Cardiac muscle cell (in vitro differentiated cells and primary cell): ENCODE results near the gene NXN. TPM values are rescaled to one million over a fixed set of nuclear protein-coding genes. Genes with fewer than 3 reads are reported as not detected.
"Not testable (repeated sequence)": the region's sequence is repeated elsewhere in the genome, so short reads cannot be mapped to it uniquely, and the experiment has no call there.

ENCODE experiments used
- DNase-seq, 2 donors: peaks; one replicate each; pipeline versions ENCODE4 v3.0.0 to v3.0.0-alpha.2; 2010 to 2017; ENCODE audit warnings: low read depth in 1 of 2, low spot score in 1 of 2
- H3K27ac ChIP-seq: fragments of 200-600 bp; sonication (generic); 2 replicates; pipeline ENCODE4 v1.5.1; 2016
- H3K27me3 ChIP-seq: fragments of 200-600 bp; sonication (generic); 2 replicates; pipeline ENCODE4 v1.6.0; 2016; ENCODE audit warnings: control low read depth
- H3K36me3 ChIP-seq: fragments of 200-600 bp; sonication (generic); 2 replicates; pipeline ENCODE4 v1.5.1; 2016; ENCODE audit warnings: control low read depth
- H3K4me1 ChIP-seq: fragments of 200-600 bp; sonication (generic); 2 replicates; pipeline ENCODE4 v1.8.1; 2017; ENCODE audit warnings: low read depth, mild to moderate bottlenecking, mixed run types
- H3K4me3 ChIP-seq: fragments of 200-600 bp; sonication (generic); 2 replicates; pipeline ENCODE4 v1.5.1; 2016; ENCODE audit warnings: mild to moderate bottlenecking
- H3K9me3 ChIP-seq: fragments of 200-600 bp; sonication (generic); 2 replicates; pipeline ENCODE4 v1.5.1; 2017; ENCODE audit warnings: low read depth, mild to moderate bottlenecking, control low read depth
- CTCF ChIP-seq: IDR thresholded peaks from 2 replicates; pipeline ENCODE4 v1.5.1; 2012; ENCODE audit warnings: low read depth, mild to moderate bottlenecking, low read length
- polyA plus RNA-seq: library from polyadenylated mRNA; unstranded; fragments of >200 nt; fragmentation: Nextera tagmentation; extraction: Ambion mirVana; gene quantifications from 2 replicates; pipeline ENCODE4 v1.2.1, GENCODE V29; 2016
- total RNA-seq: library from RNA; depleted of rRNA; stranded (reverse); fragments of >200 nt; gene quantifications from 2 replicates; pipeline ENCODE4 v1.2.3, GENCODE V29; 2016

NXN gene
- total and polyA plus RNA-seq, 2 experiments from 2014 or later: 120 to 122 TPM

GRCh38 chr17:796609-797008 is 183.0 kb downstream of the NXN start:
- Histone ChIP-seq H3K36me3 (peaks cover 14% of the 10 kb centered on the region), H3K4me3 (no peak overlapping the region), H3K27me3 (no peaks in the 10 kb centered on the region), H3K4me1 (no peaks in the 10 kb centered on the region), H3K9me3 (no peaks in the 10 kb centered on the region), H3K27ac (no peak overlapping the region)
- no peak for DNase-seq
- TF ChIP-seq CTCF: no peak

DNA sequence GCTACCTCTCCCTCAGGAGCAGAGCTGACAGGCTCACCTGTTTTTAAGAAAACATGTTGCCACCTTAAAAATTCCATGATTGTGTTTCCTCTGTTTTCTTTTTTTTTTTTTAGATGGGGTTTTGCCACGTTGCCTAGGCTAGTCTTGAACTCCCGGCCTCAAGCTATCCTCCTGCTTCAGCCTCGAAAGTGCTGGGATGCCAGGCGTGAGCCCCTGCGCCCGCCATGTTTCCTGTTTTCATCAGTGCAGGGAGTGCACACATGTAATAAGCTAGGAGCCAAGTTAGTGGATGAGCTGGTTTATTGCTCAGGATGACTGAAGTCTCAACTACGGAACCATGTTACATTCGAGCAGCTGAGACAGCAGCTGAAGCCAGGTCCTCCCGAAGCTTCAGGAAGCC is 183.9 kb downstream of the NXN start:
- no peak for TF ChIP-seq CTCF
- DNase-seq: no peak
- Histone ChIP-seq H3K27me3 (no peaks in the 10 kb centered on the region), H3K27ac (no peak overlapping the region), H3K4me1 (no peaks in the 10 kb centered on the region), H3K9me3 (no peaks in the 10 kb centered on the region), H3K4me3 (no peak overlapping the region), H3K36me3 (peaks cover 13% of the 10 kb centered on the region)

- DNase-seq: no peak
- H3K27ac ChIP-seq: no peak overlapping the region
- H3K9me3 ChIP-seq: no peaks in the 10 kb centered on the region
- no peak overlapping the region for H3K4me3 ChIP-seq
- H3K27me3 ChIP-seq: no peaks in the 10 kb centered on the region
- TF ChIP-seq CTCF: no peak
- no peaks in the 10 kb centered on the region for H3K4me1 ChIP-seq
- H3K36me3 ChIP-seq: peaks cover 9% of the 10 kb centered on the region
These were observed 184.3 kb downstream of the NXN start for GRCh38 chr17:795276-795675.

- Histone ChIP-seq H3K36me3 (peaks cover 6% of the 10 kb centered on the region), H3K27me3 (no peaks in the 10 kb centered on the region), H3K9me3 (no peaks in the 10 kb centered on the region), H3K4me1 (no peaks in the 10 kb centered on the region), H3K27ac (no peak overlapping the region), H3K4me3 (no peak overlapping the region)
- peak; percentile 77 to 78 for DNase-seq
- TF ChIP-seq CTCF: peak; percentile 74
These were observed 184.7 kb downstream of the NXN start for GRCh38 chr17:794876-795275.

- Histone ChIP-seq H3K27me3 (no peaks in the 10 kb centered on the region), H3K4me3 (no peak overlapping the region), H3K9me3 (no peaks in the 10 kb centered on the region), H3K4me1 (no peaks in the 10 kb centered on the region), H3K36me3 (peaks cover 6% of the 10 kb centered on the region), H3K27ac (no peak overlapping the region)
- DNase-seq: no peak
- TF ChIP-seq CTCF: no peak
These were observed 187.3 kb downstream of the NXN start for GRCh38 chr17:792277-792676.

GRCh38 chr17:791829-792228 is 187.7 kb downstream of the NXN start:
- Histone ChIP-seq H3K27me3 (no peaks in the 10 kb centered on the region), H3K36me3 (peaks cover 6% of the 10 kb centered on the region), H3K27ac (peak overlapping the region; percentile 39), H3K9me3 (no peaks in the 10 kb centered on the region), H3K4me1 (no peaks in the 10 kb centered on the region), H3K4me3 (no peak overlapping the region)
- no peak for DNase-seq
- no peak for TF ChIP-seq CTCF

DNA sequence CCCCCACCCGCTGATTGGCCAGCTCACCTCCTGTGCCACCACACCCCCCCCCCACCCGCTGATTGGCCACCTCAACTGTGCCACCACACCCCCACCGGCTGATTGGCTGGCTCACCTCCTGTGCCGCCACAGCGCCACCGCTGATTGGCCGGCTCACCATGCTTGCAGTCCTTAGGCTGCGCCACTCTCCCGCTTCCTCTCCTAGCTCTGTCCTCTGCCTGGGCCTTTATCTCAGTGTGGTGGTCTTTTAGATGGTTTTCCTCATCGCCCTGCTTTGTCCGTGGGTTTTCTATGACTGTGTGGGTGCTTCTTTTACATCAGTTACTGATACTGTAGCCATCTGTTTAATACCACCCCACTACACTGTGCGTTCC is 188.7 kb downstream of the NXN start:
- not testable (repeated sequence) for H3K27me3 ChIP-seq, H3K4me1 ChIP-seq, H3K4me3 ChIP-seq, H3K36me3 ChIP-seq, H3K9me3 ChIP-seq
- peak overlapping the region; percentile 39 for H3K27ac ChIP-seq
- DNase-seq: peak in 1 of 2 donors; percentile 47

DNA sequence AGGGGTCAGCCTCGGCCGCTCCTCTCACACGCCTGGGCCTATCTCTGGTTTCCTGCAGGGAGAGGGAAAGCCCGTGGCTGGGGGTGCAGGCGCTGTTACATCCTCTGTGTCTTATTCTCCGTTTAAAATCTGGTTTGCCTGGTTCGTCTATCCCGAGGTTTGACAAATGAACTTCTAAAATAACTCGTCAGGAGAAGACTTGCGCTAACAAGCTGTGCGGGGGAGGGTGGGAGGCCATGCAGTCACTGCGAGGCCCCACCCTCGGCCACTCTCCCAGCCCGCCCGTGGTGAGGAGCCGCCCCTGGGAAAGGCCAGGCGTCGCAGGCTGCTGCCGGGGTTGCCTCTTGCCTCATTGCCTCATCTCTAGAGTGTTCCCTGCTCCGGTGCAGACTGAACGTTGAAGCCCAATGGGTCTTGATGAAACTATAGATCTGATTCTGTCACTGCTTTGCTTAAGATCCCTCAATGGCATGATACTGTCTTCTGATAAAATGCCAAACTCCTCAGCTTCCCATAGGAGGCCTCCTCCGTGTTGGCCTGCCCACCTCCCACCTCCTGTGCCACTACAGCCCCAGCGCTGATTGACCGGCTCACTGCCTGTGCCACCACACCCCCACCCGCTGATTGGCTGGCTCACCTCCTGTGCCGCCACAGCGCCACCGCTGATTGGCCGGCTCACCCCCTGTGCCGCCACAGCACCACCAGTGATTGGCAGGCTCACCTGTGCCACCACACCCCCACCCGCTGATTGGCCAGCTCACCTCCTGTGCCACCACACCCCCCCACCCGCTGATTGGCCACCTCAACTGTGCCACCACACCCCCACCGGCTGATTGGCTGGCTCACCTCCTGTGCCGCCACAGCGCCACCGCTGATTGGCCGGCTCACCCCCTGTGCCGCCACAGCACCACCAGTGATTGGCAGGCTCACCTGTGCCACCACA is 189.4 kb downstream of the NXN start:
- not testable (repeated sequence) for H3K9me3 ChIP-seq, H3K4me3 ChIP-seq
- peak; percentile 50 to 70 for DNase-seq

More for the DNA sequence above, 189.4 kb downstream of the NXN start:
- peak overlapping the region; percentile 73 for H3K27ac ChIP-seq
- H3K4me1 ChIP-seq, H3K36me3 ChIP-seq, H3K27me3 ChIP-seq: not testable (repeated sequence)
